ENCODE results near the gene CBLN3. TPM values are rescaled to one million over a fixed set of nuclear protein-coding genes. Genes with fewer than 3 reads are reported as not detected.

The CBLN3 gene
- total and polyA plus RNA-seq, 2 of the 4 experiments (the other 2 are of a cell fraction), result 0.72 to 4.5 TPM

GRCh38 chr14:24415421-24416253 is 13.8 kb downstream of the CBLN3 start:
- Histone ChIP-seq H3K36me3 (ENCODE audit: control insufficient read depth, insufficient read depth, low read length) (peaks cover 25% of the 10 kb centered on the region; the same call in 1 of the 2 replicates), H3K4me2 (ENCODE audit: low read depth, low read length) (no peak overlapping the region), H3K18ac (ENCODE audit: low read depth, low read length) (no peak overlapping the region), H3K23ac (ENCODE audit: low read depth, low read length) (no peak overlapping the region), H2BK5ac (ENCODE audit: low read depth, low read length, poor library complexity, severe bottlenecking) (no peak overlapping the region), H2BK20ac (ENCODE audit: low read depth, low read length) (no peak overlapping the region), H3K9ac (ENCODE audit: low read depth, low read length) (no peak overlapping the region), H3K9me1 (ENCODE audit: insufficient read depth, low read length) (peaks cover 6% of the 10 kb centered on the region; the same call in 1 of the 2 replicates), H3K4ac (ENCODE audit: low read depth, low read length) (no peak overlapping the region), H3K4me3 (ENCODE audit: insufficient read depth, low read depth, low read length) (no peak overlapping the region), H3K79me1 (ENCODE audit: low read depth in 1 of 2, low read length in 2 of 2) (no peaks in the 10 kb centered on the region; a peak in 1 of 4 replicates), H2BK120ac (ENCODE audit: low read depth, low read length) (no peak overlapping the region), H3K56ac (ENCODE audit: extremely low read depth, insufficient read depth, low read length) (no peak overlapping the region), H2AFZ (replicated peaks; ENCODE audit: low read length, poor library complexity) (no peak overlapping the region), H3K27ac (ENCODE audit: insufficient read depth, low read length) (no peak overlapping the region), H3K9me3 (ENCODE audit: control insufficient read depth, insufficient read depth, low read length) (no peaks in the 10 kb centered on the region), H3K14ac (replicated peaks; ENCODE audit: low read depth, low read length) (no peak overlapping the region), H4K91ac (ENCODE audit: insufficient read depth, low read depth, low read length) (no peak overlapping the region), H4K5ac (ENCODE audit: low read depth, low read length) (no peak overlapping the region), H4K20me1 (ENCODE audit: insufficient read depth, low read length) (0 out of 2 replicates have a peak, but pooled peaks cover 3% of the 10 kb centered on the region), H4K8ac (ENCODE audit: low read depth in 2 of 2, low read length in 2 of 2) (no peak overlapping the region), H3K4me1 (ENCODE audit: control insufficient read depth, insufficient read depth, low read length) (no peaks in the 10 kb centered on the region), H2BK15ac (ENCODE audit: low read depth, low read length) (no peak overlapping the region), H3K27me3 (ENCODE audit: control insufficient read depth, insufficient read depth, low read length) (peaks cover 19% of the 10 kb centered on the region), H2AK9ac (replicated peaks; ENCODE audit: low read depth, low read length, poor library complexity) (no peak overlapping the region), H2AK5ac (ENCODE audit: low read depth, low read length) (no peak overlapping the region)
- dilution Hi-C loops (cut with HindIII; ENCODE audit: low sequenced_read_pairs, unreplicated experiment), result no loop called here
- ATAC-seq (ENCODE audit: low read depth) (no peak), DNase-seq (no peak)
- no TSS peak for BruUV-seq (replicated peaks)
- TF ChIP-seq, protein P1, sequence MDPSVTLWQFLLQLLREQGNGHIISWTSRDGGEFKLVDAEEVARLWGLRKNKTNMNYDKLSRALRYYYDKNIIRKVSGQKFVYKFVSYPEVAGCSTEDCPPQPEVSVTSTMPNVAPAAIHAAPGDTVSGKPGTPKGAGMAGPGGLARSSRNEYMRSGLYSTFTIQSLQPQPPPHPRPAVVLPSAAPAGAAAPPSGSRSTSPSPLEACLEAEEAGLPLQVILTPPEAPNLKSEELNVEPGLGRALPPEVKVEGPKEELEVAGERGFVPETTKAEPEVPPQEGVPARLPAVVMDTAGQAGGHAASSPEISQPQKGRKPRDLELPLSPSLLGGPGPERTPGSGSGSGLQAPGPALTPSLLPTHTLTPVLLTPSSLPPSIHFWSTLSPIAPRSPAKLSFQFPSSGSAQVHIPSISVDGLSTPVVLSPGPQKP (IDR thresholded peaks at IDR 0.05; ENCODE audit: borderline replicate concordance, low read depth, low read length), result no peak
- TF ChIP-seq RAD21 (IDR thresholded peaks at IDR 0.05; ENCODE audit: low read length), result no peak
- no peak for TF ChIP-seq RFX5 (IDR thresholded peaks at IDR 0.05; ENCODE audit: low read depth, low read length)
- no peak for TF ChIP-seq CHD1 (IDR thresholded peaks at IDR 0.05; ENCODE audit: low read depth, low read length)
- 88% methylated on average over 5 of the region's 25 CpGs; no CpG with 5 or more reads in 1 of the 2 experiments for WGBS, 2 experiments (ENCODE audit: extremely low coverage in 2 of 2, insufficient read length in 1 of 2)
- ChIA-PET CTCF (no interaction called here), POLR2A (ENCODE audit: unreplicated experiment) (no interaction called here)
- in situ Hi-C loops (cut with MboI; ENCODE audit: low sequenced_read_pairs), result no loop called here
- intact Hi-C loops (cut with micrococcal nuclease), result no loop called here

Data from IMR-90 (cell line).